ENCODE data around the gene JAK1. TPM values are rescaled to one million over a fixed set of nuclear protein-coding genes. Genes with fewer than 3 reads are reported as not detected.
A peak's percentile ranks its signal among the peaks of the same experiment; 100 is the strongest.

JAK1 gene
- total RNA-seq, 2 donors from 2014 or later: 22.9 to 23.2 TPM

GRCh38 chr1:64880449-64880848 lies 85.9 kb downstream of the JAK1 start:
- no peak for DNase-seq
- H3K4me1 Mint-ChIP-seq: peaks cover 37% of the 10 kb centered on the region
- H3K27ac Mint-ChIP-seq: no peak overlapping the region
- H3K36me3 Mint-ChIP-seq (ENCODE audit: low read depth): peaks cover 4% of the 10 kb centered on the region
- 92 to 94% methylated on average over 3 to 4 of the region's 4 CpGs for WGBS, 2 experiments (ENCODE audit: insufficient coverage in 1 of 2, insufficient read length in 1 of 2)
- Histone ChIP-seq H3K27me3 (ENCODE audit: control insufficient read depth, insufficient read depth, low read length, poor library complexity, severe bottlenecking) (no peaks in the 10 kb centered on the region), H3K4me3 (ENCODE audit: low read length) (no peak overlapping the region), H3K27ac (ENCODE audit: low read depth, low read length) (no peak overlapping the region), H3K36me3 (ENCODE audit: control insufficient read depth, insufficient read depth, low read length) (peaks cover 12% of the 10 kb centered on the region), H3K9me3 (ENCODE audit: control insufficient read depth, low read length) (no peaks in the 10 kb centered on the region), H3K9ac (ENCODE audit: extremely low read depth, low read length, poor library complexity, severe bottlenecking) (no peak overlapping the region), H3K4me1 (ENCODE audit: control insufficient read depth, insufficient read depth, low read length) (peaks cover 18% of the 10 kb centered on the region)
- no peak overlapping the region for H3K4me3 Mint-ChIP-seq
- TF ChIP-seq CTCF (conservative IDR thresholded peaks at IDR 0.05): no peak
- H3K9me3 Mint-ChIP-seq: no peaks in the 10 kb centered on the region
- no peaks in the 10 kb centered on the region for H3K27me3 Mint-ChIP-seq (ENCODE audit: insufficient read depth)

GRCh38 chr1:64878931-64879611 lies 87.3 kb downstream of the JAK1 start:
- no peak overlapping the region for H3K27ac ChIP-seq (ENCODE audit: low read depth, low read length)
- peaks cover 33% of the 10 kb centered on the region for H3K4me1 Mint-ChIP-seq
- no peaks in the 10 kb centered on the region for H3K27me3 Mint-ChIP-seq (ENCODE audit: insufficient read depth)
- no peaks in the 10 kb centered on the region for H3K9me3 Mint-ChIP-seq
- peaks cover 18% of the 10 kb centered on the region for H3K4me1 ChIP-seq (ENCODE audit: control insufficient read depth, insufficient read depth, low read length)
- H3K4me3 ChIP-seq (ENCODE audit: low read length): no peak overlapping the region
- TF ChIP-seq CTCF (conservative IDR thresholded peaks at IDR 0.05): no peak
- no peak overlapping the region for H3K4me3 Mint-ChIP-seq
- H3K27me3 ChIP-seq (ENCODE audit: control insufficient read depth, insufficient read depth, low read length, poor library complexity, severe bottlenecking): no peaks in the 10 kb centered on the region
- no peak overlapping the region for H3K27ac Mint-ChIP-seq
- no peaks in the 10 kb centered on the region for H3K9me3 ChIP-seq (ENCODE audit: control insufficient read depth, low read length)
- peaks cover 13% of the 10 kb centered on the region for H3K36me3 ChIP-seq (ENCODE audit: control insufficient read depth, insufficient read depth, low read length)
- WGBS, 2 experiments (ENCODE audit: insufficient coverage in 1 of 2, insufficient read length in 1 of 2): 87 to 95% methylated on average over 6 to 10 of the region's 12 CpGs
- no peak overlapping the region for H3K9ac ChIP-seq (ENCODE audit: extremely low read depth, low read length, poor library complexity, severe bottlenecking)
- DNase-seq: no peak
- H3K36me3 Mint-ChIP-seq (ENCODE audit: low read depth): peaks cover 6% of the 10 kb centered on the region

GRCh38 chr1:64878090-64878489 lies 88.3 kb downstream of the JAK1 start:
- no peaks in the 10 kb centered on the region for H3K9me3 Mint-ChIP-seq
- no peak for DNase-seq
- H3K36me3 ChIP-seq (ENCODE audit: control insufficient read depth, insufficient read depth, low read length): peaks cover 13% of the 10 kb centered on the region
- H3K27me3 Mint-ChIP-seq (ENCODE audit: insufficient read depth): no peaks in the 10 kb centered on the region
- no peak for TF ChIP-seq CTCF (conservative IDR thresholded peaks at IDR 0.05)
- no peak overlapping the region for H3K4me3 Mint-ChIP-seq
- H3K36me3 Mint-ChIP-seq (ENCODE audit: low read depth): peaks cover 6% of the 10 kb centered on the region
- no peaks in the 10 kb centered on the region for H3K27me3 ChIP-seq (ENCODE audit: control insufficient read depth, insufficient read depth, low read length, poor library complexity, severe bottlenecking)
- H3K9ac ChIP-seq (ENCODE audit: extremely low read depth, low read length, poor library complexity, severe bottlenecking): no peak overlapping the region
- H3K4me3 ChIP-seq (ENCODE audit: low read length): no peak overlapping the region
- H3K27ac ChIP-seq (ENCODE audit: low read depth, low read length): no peak overlapping the region
- H3K9me3 ChIP-seq (ENCODE audit: control insufficient read depth, low read length): no peaks in the 10 kb centered on the region
- peaks cover 18% of the 10 kb centered on the region for H3K4me1 ChIP-seq (ENCODE audit: control insufficient read depth, insufficient read depth, low read length)
- peak overlapping the region; percentile 76 for H3K27ac Mint-ChIP-seq
- H3K4me1 Mint-ChIP-seq: peaks cover 33% of the 10 kb centered on the region
